GM12872 (cell line): ENCODE data around the gene RBM43.

Experiments
- CTCF ChIP-seq: IDR thresholded peaks from 3 replicates; pipeline ENCODE4 v1.5.1; 2011; ENCODE audit warnings: low read depth, mild to moderate bottlenecking, low read length, moderate library complexity; ENCODE audit not compliant: insufficient read depth

Gene RBM43

GRCh38 chr2:151204756-151205155 lies 56.9 kb downstream of the RBM43 start:
- no peak for TF ChIP-seq CTCF

- TF ChIP-seq CTCF, result no peak
These were observed 60.8 kb downstream of the RBM43 start for GRCh38 chr2:151200844-151201243.

- no peak for TF ChIP-seq CTCF
These were observed 61.4 kb downstream of the RBM43 start for GRCh38 chr2:151200277-151200676.

- no peak for TF ChIP-seq CTCF
These were observed 63.0 kb downstream of the RBM43 start for GRCh38 chr2:151198645-151199044.
